CD8-positive, alpha-beta memory T cell (primary cell): ENCODE data around the gene SPHKAP. TPM values are rescaled to one million over a fixed set of nuclear protein-coding genes. Genes with fewer than 3 reads are reported as not detected.

Experiments used
- CTCF ChIA-PET: fragments of 350-600 bp; sonication (Branson Sonifier 250); formaldehyde crosslinking; loops from one replicate; lab custom pipeline; 2021; ENCODE audit warnings: antibody characterized with exemption; lab: Charles Lee
- POLR2A ChIA-PET: fragments of 350-600 bp; sonication (Branson Sonifier 250); formaldehyde crosslinking; loops from one replicate; lab custom pipeline; 2021; ENCODE audit warnings: antibody characterized with exemption; lab: Charles Lee
- DNase-seq, 5 donors: peaks; one replicate each; pipeline versions ENCODE4 v3.0.0 to v3.0.0-alpha.2; 2020 to 2022; ENCODE audit warnings: mixed read lengths in 1 of 5
- H3K27ac ChIP-seq: one replicate; pipeline ENCODE4 v1.7.0; 2013; ENCODE audit warnings: low read depth, mild to moderate bottlenecking, low read length, moderate library complexity
- H3K27me3 ChIP-seq: 2 replicates; pipeline ENCODE4 v1.7.0; 2013; ENCODE audit warnings: low read length, mild to moderate bottlenecking; ENCODE audit not compliant: insufficient read depth, poor library complexity, severe bottlenecking
- H3K36me3 ChIP-seq: 2 replicates; pipeline ENCODE4 v1.7.0; 2013; ENCODE audit warnings: mild to moderate bottlenecking, low read length, moderate library complexity; ENCODE audit not compliant: insufficient read depth
- H3K4me1 ChIP-seq: 2 replicates; pipeline ENCODE4 v1.7.0; 2013; ENCODE audit warnings: mild to moderate bottlenecking, low read length, moderate library complexity; ENCODE audit not compliant: insufficient read depth
- H3K4me3 ChIP-seq: 2 replicates; pipeline ENCODE4 v1.7.0; 2013; ENCODE audit warnings: mild to moderate bottlenecking, low read length
- H3K9me3 ChIP-seq: 2 replicates; pipeline ENCODE4 v1.7.0; 2013; ENCODE audit warnings: mild to moderate bottlenecking, low read length
- H3K27ac Mint-ChIP-seq, 8 donors: one replicate each; pipeline ENCODE4 v1.8.0; 2020 to 2021; ENCODE audit warnings: mixed read lengths in 8 of 8, mild to moderate bottlenecking in 6 of 8, inconsistent platforms in 3 of 8, moderate library complexity in 3 of 8
- H3K27me3 Mint-ChIP-seq, 2 donors: one replicate each; pipeline ENCODE4 v1.8.0; 2020 to 2021; ENCODE audit warnings: mixed read lengths in 2 of 2, mild to moderate bottlenecking in 1 of 2, moderate library complexity in 1 of 2
- H3K36me3 Mint-ChIP-seq, 3 donors: one replicate each; pipeline ENCODE4 v1.8.0; 2020 to 2021; ENCODE audit warnings: mixed read lengths in 3 of 3, inconsistent platforms in 1 of 3, mild to moderate bottlenecking in 1 of 3
- H3K4me1 Mint-ChIP-seq, 3 donors: one replicate each; pipeline ENCODE4 v1.8.0; 2020 to 2021; ENCODE audit warnings: mixed read lengths in 3 of 3, inconsistent platforms in 1 of 3, mild to moderate bottlenecking in 1 of 3
- H3K4me3 Mint-ChIP-seq, 7 donors: one replicate each; pipeline ENCODE4 v1.8.0; 2020 to 2021; ENCODE audit warnings: mixed read lengths in 7 of 7, mild to moderate bottlenecking in 6 of 7, moderate library complexity in 4 of 7, inconsistent platforms in 2 of 7
- H3K9me3 Mint-ChIP-seq, 5 donors: one replicate each; pipeline ENCODE4 v1.8.0; 2020 to 2022; ENCODE audit warnings: mixed read lengths in 5 of 5, mild to moderate bottlenecking in 3 of 5, moderate library complexity in 2 of 5, inconsistent platforms in 1 of 5
- polyA plus RNA-seq: library from polyadenylated mRNA; unstranded; fragments of 300-500 nt; fragmentation: Illumina TruSeq; gene quantifications from one replicate; pipeline ENCODE4 v1.2.3, GENCODE V29; 2021
- total RNA-seq, 2 experiments: library from RNA; stranded (reverse); gene quantifications; one replicate each; pipeline ENCODE4 v1.2.3, GENCODE V29; 2021

SPHKAP gene
- total and polyA plus RNA-seq, 3 experiments from 2014 or later, result not detected

DNA sequence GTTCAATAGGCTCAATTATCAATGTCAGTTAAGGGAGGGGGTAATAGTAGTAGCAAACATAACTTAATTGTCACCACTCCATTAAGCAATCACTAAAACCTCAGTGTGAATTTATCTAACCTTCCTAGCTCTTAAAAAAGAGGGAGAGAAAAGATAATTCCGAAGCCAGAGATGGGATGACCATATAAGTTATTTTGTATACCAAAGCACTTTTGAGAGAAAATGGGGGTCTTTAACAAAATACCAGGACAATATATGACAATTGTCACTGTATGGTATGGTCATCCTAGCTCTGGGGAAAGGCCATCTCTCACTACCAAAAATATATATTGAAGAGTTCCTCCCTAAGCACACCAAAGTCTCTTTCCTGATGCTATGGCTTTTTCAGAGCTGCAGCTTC, 55.1 kb downstream of the SPHKAP start:
- H3K27me3 Mint-ChIP-seq, result no peaks in the 10 kb centered on the region
- no peaks in the 10 kb centered on the region for H3K4me1 Mint-ChIP-seq
- H3K9me3 Mint-ChIP-seq, result peaks cover 0 to 9% (median 4%) of the 10 kb centered on the region in 5 donors
- H3K4me3 Mint-ChIP-seq, result no peak overlapping the region
- no peaks in the 10 kb centered on the region for H3K9me3 ChIP-seq
- CTCF ChIA-PET, result no interaction called here
- no peak for DNase-seq
- no peak overlapping the region for H3K27ac Mint-ChIP-seq
- H3K36me3 Mint-ChIP-seq, result no peaks in the 10 kb centered on the region
- H3K36me3 ChIP-seq, result no peaks in the 10 kb centered on the region
- H3K4me3 ChIP-seq, result no peak overlapping the region
- H3K4me1 ChIP-seq, result no peaks in the 10 kb centered on the region
- no peaks in the 10 kb centered on the region for H3K27me3 ChIP-seq
- POLR2A ChIA-PET, result no interaction called here
- H3K27ac ChIP-seq, result no peak overlapping the region

DNA sequence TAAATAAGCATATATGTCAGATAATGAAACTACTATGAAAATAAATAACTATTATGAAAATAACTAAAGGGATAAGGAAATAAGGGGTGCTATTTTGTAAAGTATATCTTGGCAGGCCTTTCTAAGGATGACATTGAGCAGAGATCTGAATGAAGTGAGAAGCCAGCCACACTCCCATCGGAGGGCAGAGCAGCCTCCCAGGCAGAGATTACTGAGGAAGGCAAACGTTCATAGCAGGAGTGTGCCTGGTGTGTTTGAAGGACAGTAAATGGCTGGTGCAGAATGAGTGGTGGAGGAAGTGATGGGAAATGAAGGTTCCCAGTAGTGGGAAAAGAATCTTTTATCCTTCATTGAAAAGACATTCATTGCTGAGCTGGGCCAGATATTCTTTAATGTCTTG, 62.5 kb downstream of the SPHKAP start:
- CTCF ChIA-PET, result no interaction called here
- no peaks in the 10 kb centered on the region for H3K27me3 Mint-ChIP-seq
- no peaks in the 10 kb centered on the region for H3K27me3 ChIP-seq
- no peaks in the 10 kb centered on the region for H3K36me3 Mint-ChIP-seq
- no peak overlapping the region for H3K4me3 Mint-ChIP-seq
- no peaks in the 10 kb centered on the region for H3K9me3 ChIP-seq
- no peak overlapping the region for H3K4me3 ChIP-seq
- H3K4me1 ChIP-seq, result no peaks in the 10 kb centered on the region
- H3K9me3 Mint-ChIP-seq, result peaks cover 2 to 9% (median 4%) of the 10 kb centered on the region in 5 donors
- no peak overlapping the region for H3K27ac ChIP-seq
- no peaks in the 10 kb centered on the region for H3K4me1 Mint-ChIP-seq
- POLR2A ChIA-PET, result no interaction called here
- H3K36me3 ChIP-seq, result no peaks in the 10 kb centered on the region
- DNase-seq, result no peak
- no peak overlapping the region for H3K27ac Mint-ChIP-seq

DNA sequence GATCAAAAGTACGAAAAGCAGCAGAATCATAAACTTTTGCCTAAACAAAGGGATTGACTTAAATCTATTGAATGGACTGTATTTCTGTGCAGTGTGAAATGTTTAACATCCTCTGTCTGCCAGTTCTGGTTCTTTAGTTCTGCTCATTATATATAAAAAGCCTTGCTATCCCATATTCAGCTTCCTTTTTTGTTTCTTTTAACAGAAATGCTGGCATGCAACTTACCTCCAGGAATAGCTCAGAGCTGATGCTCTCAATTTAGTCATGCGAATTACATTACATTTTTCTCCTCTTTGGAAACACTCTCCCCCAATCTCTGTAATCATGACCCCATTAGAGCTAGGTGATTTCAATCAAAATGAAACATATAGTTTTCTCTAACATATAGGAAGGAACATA, 73.6 kb downstream of the SPHKAP start:
- Histone ChIP-seq H3K27ac (no peak overlapping the region), H3K4me1 (no peaks in the 10 kb centered on the region), H3K36me3 (no peaks in the 10 kb centered on the region), H3K27me3 (no peaks in the 10 kb centered on the region), H3K4me3 (no peak overlapping the region), H3K9me3 (no peaks in the 10 kb centered on the region)
- ChIA-PET CTCF (no interaction called here), POLR2A (no interaction called here)
- H3K36me3 Mint-ChIP-seq, result no peaks in the 10 kb centered on the region
- H3K27ac Mint-ChIP-seq, result no peak overlapping the region
- H3K27me3 Mint-ChIP-seq, result no peaks in the 10 kb centered on the region
- H3K4me3 Mint-ChIP-seq, result no peak overlapping the region
- no peaks in the 10 kb centered on the region for H3K4me1 Mint-ChIP-seq
- H3K9me3 Mint-ChIP-seq, result peaks cover 0 to 5% (median 0%) of the 10 kb centered on the region in 5 donors
- DNase-seq, result no peak

DNA sequence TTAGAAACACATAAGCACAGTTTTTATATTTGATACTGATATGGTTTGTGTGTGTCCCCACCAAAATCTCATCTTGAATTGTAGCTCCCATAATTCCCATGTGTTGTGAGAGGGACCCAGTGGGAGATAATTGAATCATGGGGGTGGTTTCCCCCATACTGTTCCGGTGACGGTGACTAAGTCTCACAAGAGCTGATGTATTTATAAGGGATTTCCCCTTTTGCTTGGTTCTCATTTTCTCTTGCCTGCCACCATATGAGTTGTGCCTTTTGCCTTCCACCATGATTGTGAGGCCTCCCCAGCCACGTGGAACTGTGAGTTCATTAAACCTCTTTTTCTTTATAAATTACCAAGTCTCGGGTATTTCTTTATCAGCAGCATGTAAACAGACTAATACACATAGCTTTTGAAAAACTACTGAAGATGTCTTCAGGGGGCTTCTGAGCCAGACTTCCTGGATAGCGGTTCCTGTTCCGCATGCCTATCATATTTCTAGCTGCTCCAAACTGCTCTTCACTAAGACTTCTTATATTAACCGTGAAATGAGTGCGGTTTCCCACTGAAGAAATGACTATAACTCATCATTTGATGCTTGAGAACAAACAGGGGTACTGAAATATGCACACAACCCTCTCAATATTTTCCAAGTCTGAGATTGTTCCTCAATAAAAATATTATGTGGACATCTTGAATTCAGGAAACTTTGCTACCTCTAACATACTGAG, 75.8 kb downstream of the SPHKAP start:
- Mint-ChIP-seq H3K4me3 (no peak overlapping the region), H3K27ac (no peak overlapping the region), H3K4me1 (no peaks in the 10 kb centered on the region), H3K9me3 (peaks cover 0 to 7% (median 4%) of the 10 kb centered on the region in 5 donors), H3K27me3 (no peaks in the 10 kb centered on the region), H3K36me3 (no peaks in the 10 kb centered on the region)
- peaks cover 5% of the 10 kb centered on the region for H3K9me3 ChIP-seq
- DNase-seq, result no peak
- no peaks in the 10 kb centered on the region for H3K36me3 ChIP-seq
- H3K4me1 ChIP-seq, result no peaks in the 10 kb centered on the region
- POLR2A ChIA-PET, result no interaction called here
- no peak overlapping the region for H3K27ac ChIP-seq
- CTCF ChIA-PET, result no interaction called here
- no peak overlapping the region for H3K4me3 ChIP-seq
- no peaks in the 10 kb centered on the region for H3K27me3 ChIP-seq

DNA sequence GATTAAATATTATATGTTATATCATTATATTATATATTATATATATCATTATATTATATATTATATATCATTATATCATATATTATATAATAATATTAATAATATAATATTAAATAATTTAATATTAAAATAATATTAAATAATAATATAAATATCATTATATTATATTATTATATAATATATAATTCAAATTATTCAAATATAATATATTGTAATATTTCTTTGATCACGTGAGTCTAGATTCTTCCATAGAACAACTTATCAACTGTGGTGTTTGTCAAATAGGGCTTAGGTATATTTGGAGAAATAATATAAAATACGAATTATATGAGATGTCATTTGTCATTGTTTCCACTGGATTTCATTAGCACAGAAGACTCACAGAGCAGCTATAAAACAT, 77.3 kb downstream of the SPHKAP start:
- Mint-ChIP-seq H3K27ac (no peak overlapping the region), H3K4me3 (no peak overlapping the region), H3K27me3 (no peaks in the 10 kb centered on the region), H3K36me3 (no peaks in the 10 kb centered on the region), H3K9me3 (peaks cover 9 to 15% (median 10%) of the 10 kb centered on the region in 5 donors), H3K4me1 (no peaks in the 10 kb centered on the region)
- ChIA-PET POLR2A (no interaction called here), CTCF (no interaction called here)
- no peak for DNase-seq
- Histone ChIP-seq H3K4me1 (no peaks in the 10 kb centered on the region), H3K36me3 (no peaks in the 10 kb centered on the region), H3K9me3 (peaks cover 5% of the 10 kb centered on the region), H3K27me3 (no peaks in the 10 kb centered on the region), H3K4me3 (no peak overlapping the region), H3K27ac (no peak overlapping the region)

DNA sequence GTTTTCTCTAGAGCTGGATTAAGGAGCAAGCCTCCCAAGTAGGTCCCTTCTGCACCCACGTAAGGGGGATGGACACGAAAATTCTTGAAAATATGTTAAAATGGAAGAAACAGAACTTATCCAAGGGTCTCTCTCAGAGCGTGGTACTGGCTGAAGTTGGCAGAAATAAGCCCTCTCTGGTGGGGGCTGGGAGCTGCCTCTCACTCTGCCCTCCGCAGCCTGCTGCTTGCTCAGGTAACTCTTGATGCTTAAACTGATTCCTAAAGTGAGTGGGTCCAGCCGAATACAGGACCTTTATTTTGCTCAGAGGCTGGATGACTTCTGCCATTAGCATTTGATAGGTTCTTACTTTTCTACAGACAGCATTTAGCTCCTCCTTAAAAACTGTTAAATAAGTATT, 78.1 kb downstream of the SPHKAP start:
- no peak overlapping the region for H3K27ac ChIP-seq
- H3K36me3 ChIP-seq, result no peaks in the 10 kb centered on the region
- Mint-ChIP-seq H3K36me3 (no peaks in the 10 kb centered on the region), H3K4me1 (no peaks in the 10 kb centered on the region), H3K4me3 (no peak overlapping the region), H3K27me3 (no peaks in the 10 kb centered on the region), H3K27ac (no peak overlapping the region), H3K9me3 (peaks cover 11 to 22% (median 17%) of the 10 kb centered on the region in 5 donors)
- CTCF ChIA-PET, result no interaction called here
- POLR2A ChIA-PET, result no interaction called here
- H3K4me1 ChIP-seq, result no peaks in the 10 kb centered on the region
- peaks cover 5% of the 10 kb centered on the region for H3K9me3 ChIP-seq
- H3K4me3 ChIP-seq, result no peak overlapping the region
- H3K27me3 ChIP-seq, result no peaks in the 10 kb centered on the region
- no peak for DNase-seq

- CTCF ChIA-PET, result no interaction called here
- Mint-ChIP-seq H3K4me1 (no peaks in the 10 kb centered on the region), H3K36me3 (no peaks in the 10 kb centered on the region), H3K4me3 (no peak overlapping the region), H3K9me3 (peaks cover 11 to 23% (median 17%) of the 10 kb centered on the region in 5 donors), H3K27ac (no peak overlapping the region), H3K27me3 (no peaks in the 10 kb centered on the region)
- Histone ChIP-seq H3K27me3 (no peaks in the 10 kb centered on the region), H3K4me1 (no peaks in the 10 kb centered on the region), H3K36me3 (no peaks in the 10 kb centered on the region), H3K4me3 (no peak overlapping the region), H3K27ac (no peak overlapping the region), H3K9me3 (peaks cover 5% of the 10 kb centered on the region)
- DNase-seq, result no peak
- POLR2A ChIA-PET, result no interaction called here
Observed at GRCh38 chr2:228102949-228103348, 78.5 kb downstream of the SPHKAP start.

DNA sequence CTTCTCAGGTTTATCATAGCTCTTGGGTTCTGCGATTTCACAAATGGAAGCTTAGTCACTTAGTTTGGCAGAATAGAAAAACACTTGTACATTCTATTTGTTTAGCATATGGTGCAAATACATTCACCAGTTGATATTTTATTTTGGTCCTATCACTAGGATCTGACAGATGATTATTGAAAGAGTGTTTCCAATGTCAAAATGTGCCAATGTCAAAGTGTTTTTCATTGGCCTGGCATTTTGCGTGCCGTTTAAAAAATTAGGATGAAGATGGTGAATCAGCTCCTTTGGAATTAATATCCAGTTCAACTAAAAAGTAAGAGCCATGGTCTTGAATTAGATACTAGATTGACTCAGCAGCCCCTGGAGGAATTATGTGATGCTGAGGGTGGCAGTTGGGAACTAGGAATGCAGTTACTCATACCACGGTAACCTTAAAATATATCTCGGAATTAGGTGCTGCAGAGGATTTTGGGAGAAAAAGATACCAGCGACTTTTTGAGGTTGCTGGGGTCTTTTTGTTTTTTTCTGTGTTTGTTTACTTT, 87.0 kb downstream of the SPHKAP start:
- Mint-ChIP-seq H3K36me3 (no peaks in the 10 kb centered on the region), H3K27me3 (no peaks in the 10 kb centered on the region), H3K4me3 (no peak overlapping the region), H3K9me3 (peaks cover 7 to 26% (median 13%) of the 10 kb centered on the region in 5 donors), H3K4me1 (no peaks in the 10 kb centered on the region), H3K27ac (no peak overlapping the region)
- Histone ChIP-seq H3K4me1 (no peaks in the 10 kb centered on the region), H3K27ac (no peak overlapping the region), H3K4me3 (no peak overlapping the region), H3K27me3 (no peaks in the 10 kb centered on the region), H3K36me3 (no peaks in the 10 kb centered on the region), H3K9me3 (no peaks in the 10 kb centered on the region)
- DNase-seq, result no peak
- POLR2A ChIA-PET, result no interaction called here
- CTCF ChIA-PET, result interaction anchor here (1.2 kb wide), 1 partner anchor 23 kb away, joined by 4 read pairs; no protein-coding TSS in a partner anchor
